Measurements from ENCODE around the gene CAPN8. TPM values are rescaled to one million over a fixed set of nuclear protein-coding genes. Genes with fewer than 3 reads are reported as not detected.

Gene CAPN8
- total RNA-seq, 1 donor from 2014 or later: 83.5 TPM

- Histone ChIP-seq H3K27ac (no peak overlapping the region), H3K36me3 (no peaks in the 10 kb centered on the region), H3K9me3 (no peaks in the 10 kb centered on the region), H3K4me3 (no peak overlapping the region), H3K4me1 (no peaks in the 10 kb centered on the region), H3K27me3 (no peaks in the 10 kb centered on the region)
- ATAC-seq (peak; percentile 83), DNase-seq (peak; percentile 71)
- intact Hi-C loops (cut with DNase I): no loop called here
- TF ChIP-seq CTCF (IDR thresholded peaks at IDR 0.05): peak; percentile 56
Observed at GRCh38 chr1:223628233-223629125, 37.0 kb downstream of the CAPN8 start.

- peaks cover 5% of the 10 kb centered on the region for H3K4me1 ChIP-seq
- no peaks in the 10 kb centered on the region for H3K9me3 ChIP-seq
- H3K4me3 ChIP-seq: no peak overlapping the region
- no peaks in the 10 kb centered on the region for H3K27me3 ChIP-seq
- ATAC-seq: no peak
- DNase-seq: no peak
- intact Hi-C loops (cut with DNase I): no loop called here
- TF ChIP-seq CTCF (IDR thresholded peaks at IDR 0.05): no peak
- H3K36me3 ChIP-seq: no peaks in the 10 kb centered on the region
- no peak overlapping the region for H3K27ac ChIP-seq
Observed at GRCh38 chr1:223622132-223622842, 43.2 kb downstream of the CAPN8 start.

DNA sequence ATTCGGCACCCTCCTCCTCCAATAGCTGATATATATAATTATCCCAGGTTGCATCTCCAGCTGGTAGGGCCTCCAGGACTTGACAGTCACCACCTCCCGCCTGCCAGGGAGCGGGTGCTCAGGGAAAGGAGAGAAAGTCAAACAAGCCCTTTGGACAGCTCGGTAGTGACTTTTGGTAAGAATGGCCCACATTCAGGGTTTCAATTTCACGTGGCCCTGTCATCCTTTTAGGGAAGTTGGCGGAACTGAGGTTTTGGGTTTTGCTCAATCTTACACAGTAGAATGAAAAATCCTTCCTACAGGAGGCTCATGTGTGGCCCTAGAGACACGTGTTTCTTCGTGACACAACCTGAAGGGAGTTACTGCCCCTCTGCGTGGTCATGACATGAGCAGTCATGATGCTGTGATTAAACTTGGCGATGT lies 44.2 kb downstream of the CAPN8 start:
- TF ChIP-seq CTCF (IDR thresholded peaks at IDR 0.05): no peak
- intact Hi-C loops (cut with DNase I): no loop called here
- no peaks in the 10 kb centered on the region for H3K36me3 ChIP-seq
- no peaks in the 10 kb centered on the region for H3K9me3 ChIP-seq
- H3K27ac ChIP-seq: no peak overlapping the region
- no peak overlapping the region for H3K4me3 ChIP-seq
- ATAC-seq: peak; percentile 80
- H3K27me3 ChIP-seq: no peaks in the 10 kb centered on the region
- H3K4me1 ChIP-seq: peaks cover 5% of the 10 kb centered on the region
- DNase-seq: no peak

DNA sequence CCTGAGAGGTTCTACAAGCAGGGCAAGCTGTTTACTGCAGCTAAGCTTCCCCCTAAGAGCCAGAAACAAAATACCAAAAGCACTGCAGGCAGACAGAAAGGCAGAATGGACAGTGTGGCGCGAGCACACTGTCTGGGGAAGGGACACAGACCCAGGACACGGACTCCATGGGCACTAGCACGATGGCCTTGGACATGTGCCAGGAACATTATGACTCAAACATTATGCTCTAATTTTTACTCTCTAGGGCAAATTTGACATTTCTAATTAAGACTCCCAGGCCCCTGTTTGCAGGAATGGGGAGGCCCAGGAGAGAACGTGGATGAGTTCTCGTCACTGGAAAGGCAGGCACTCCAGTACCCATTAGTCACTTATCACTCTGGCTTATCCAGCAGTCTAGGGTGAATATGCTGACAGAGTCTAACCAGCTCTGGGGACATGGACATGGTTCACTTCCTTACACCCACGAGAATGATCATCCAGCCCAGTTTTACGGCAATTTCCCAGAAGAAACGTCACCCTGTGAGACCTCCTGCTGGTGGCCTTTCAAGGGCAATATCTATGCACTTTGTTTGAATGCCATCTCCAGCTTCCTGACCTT lies 45.1 kb downstream of the CAPN8 start:
- Histone ChIP-seq H3K36me3 (no peaks in the 10 kb centered on the region), H3K4me3 (no peak overlapping the region), H3K9me3 (no peaks in the 10 kb centered on the region), H3K27me3 (no peaks in the 10 kb centered on the region), H3K27ac (no peak overlapping the region), H3K4me1 (peaks cover 5% of the 10 kb centered on the region)
- ATAC-seq (peak; percentile 86), DNase-seq (no peak)
- no peak for TF ChIP-seq CTCF (IDR thresholded peaks at IDR 0.05)
- intact Hi-C loops (cut with DNase I): no loop called here

- H3K4me1 ChIP-seq: peaks cover 5% of the 10 kb centered on the region
- no peak for ATAC-seq
- H3K27me3 ChIP-seq: no peaks in the 10 kb centered on the region
- TF ChIP-seq CTCF (IDR thresholded peaks at IDR 0.05): no peak
- H3K27ac ChIP-seq: no peak overlapping the region
- no peak for DNase-seq
- H3K4me3 ChIP-seq: no peak overlapping the region
- intact Hi-C loops (cut with DNase I): no loop called here
- H3K36me3 ChIP-seq: no peaks in the 10 kb centered on the region
- H3K9me3 ChIP-seq: no peaks in the 10 kb centered on the region
Observed at GRCh38 chr1:223618680-223619079, 46.8 kb downstream of the CAPN8 start.

Data from upper lobe of right lung (tissue), 1 donor.